ENCODE data around the gene PTCD2. TPM values are rescaled to one million over a fixed set of nuclear protein-coding genes. Genes with fewer than 3 reads are reported as not detected.

The PTCD2 gene
- total RNA-seq, 4 donors from 2014 or later, result 0.59 to 14.0 (median 5.5) TPM

GRCh38 chr5:72352616-72353015, 32.4 kb downstream of the PTCD2 start:
- Histone ChIP-seq H3K9me3 (no peaks in the 10 kb centered on the region), H3K27ac (no peak overlapping the region), H3K27me3 (no peaks in the 10 kb centered on the region), H3K4me3 (no peak overlapping the region), H3K4me1 (no peaks in the 10 kb centered on the region), H3K36me3 (no peaks in the 10 kb centered on the region)
- DNase-seq, result no peak
- no peak for TF ChIP-seq CTCF (IDR thresholded peaks at IDR 0.05)
- no peak for TF ChIP-seq POLR2A (IDR thresholded peaks at IDR 0.05)
- intact Hi-C loops (cut with DNase I; ENCODE audit: low total_unique reads), result no loop called here

- no peak for TF ChIP-seq CTCF (IDR thresholded peaks at IDR 0.05)
- TF ChIP-seq POLR2A (IDR thresholded peaks at IDR 0.05), result no peak
- no peaks in the 10 kb centered on the region for H3K27me3 ChIP-seq
Measured at GRCh38 chr5:72353046-72353445, 32.9 kb downstream of the PTCD2 start.

GRCh38 chr5:72355706-72356299, 35.6 kb downstream of the PTCD2 start:
- Histone ChIP-seq H3K36me3 (no peaks in the 10 kb centered on the region), H3K4me1 (no peaks in the 10 kb centered on the region), H3K27me3 (no peaks in the 10 kb centered on the region), H3K4me3 (no peak overlapping the region), H3K9me3 (no peaks in the 10 kb centered on the region), H3K27ac (no peak overlapping the region)
- intact Hi-C loops (cut with DNase I; ENCODE audit: low total_unique reads), result no loop called here
- peak in 2 of 4 experiments; percentile 33 to 37 for TF ChIP-seq CTCF (IDR thresholded peaks at IDR 0.05)
- TF ChIP-seq POLR2A (IDR thresholded peaks at IDR 0.05), result no peak
- no peak for DNase-seq

More at GRCh38 chr5:72353046-72353445, 32.9 kb downstream of the PTCD2 start:
- Histone ChIP-seq H3K4me3 (no peak overlapping the region), H3K9me3 (no peaks in the 10 kb centered on the region), H3K27ac (no peak overlapping the region), H3K4me1 (no peaks in the 10 kb centered on the region), H3K36me3 (no peaks in the 10 kb centered on the region)
- intact Hi-C loops (cut with DNase I; ENCODE audit: low total_unique reads), result no loop called here
- DNase-seq, result no peak

GRCh38 chr5:72356361-72356760, 36.2 kb downstream of the PTCD2 start:
- Histone ChIP-seq H3K9me3 (no peaks in the 10 kb centered on the region), H3K4me1 (no peaks in the 10 kb centered on the region), H3K36me3 (no peaks in the 10 kb centered on the region), H3K27ac (no peak overlapping the region), H3K4me3 (no peak overlapping the region), H3K27me3 (no peaks in the 10 kb centered on the region)
- no peak for DNase-seq
- intact Hi-C loops (cut with DNase I; ENCODE audit: low total_unique reads), result no loop called here
- TF ChIP-seq POLR2A (IDR thresholded peaks at IDR 0.05) (no peak), CTCF (IDR thresholded peaks at IDR 0.05) (no peak)

- Histone ChIP-seq H3K9me3 (no peaks in the 10 kb centered on the region), H3K27ac (no peak overlapping the region), H3K4me3 (no peak overlapping the region), H3K36me3 (no peaks in the 10 kb centered on the region), H3K27me3 (no peaks in the 10 kb centered on the region), H3K4me1 (no peaks in the 10 kb centered on the region)
- no peak for DNase-seq
- no peak for TF ChIP-seq POLR2A (IDR thresholded peaks at IDR 0.05)
- TF ChIP-seq CTCF (IDR thresholded peaks at IDR 0.05), result no peak
- intact Hi-C loops (cut with DNase I; ENCODE audit: low total_unique reads), result no loop called here
Measured at GRCh38 chr5:72358925-72359324, 38.8 kb downstream of the PTCD2 start.
